GM12891 (cell line): ENCODE data around the gene FDX2.

Source experiments
- POLR2A ChIP-seq: IDR thresholded peaks from 2 replicates; pipeline ENCODE4 v1.6.1; 2011; ENCODE audit warnings: low read depth, low read length, control low read depth
- POLR2AphosphoS5 ChIP-seq: IDR thresholded peaks from 2 replicates; pipeline ENCODE4 v1.6.1; 2011; ENCODE audit warnings: low read depth, low read length, control low read depth
- SPI1 ChIP-seq: IDR thresholded peaks from 2 replicates; pipeline ENCODE4 v1.6.1; 2011; ENCODE audit warnings: low read depth, low read length, control low read depth
- TAF1 ChIP-seq: IDR thresholded peaks from 2 replicates; pipeline ENCODE4 v1.6.1; 2011; ENCODE audit warnings: low read depth, low read length, control low read depth

DNA sequence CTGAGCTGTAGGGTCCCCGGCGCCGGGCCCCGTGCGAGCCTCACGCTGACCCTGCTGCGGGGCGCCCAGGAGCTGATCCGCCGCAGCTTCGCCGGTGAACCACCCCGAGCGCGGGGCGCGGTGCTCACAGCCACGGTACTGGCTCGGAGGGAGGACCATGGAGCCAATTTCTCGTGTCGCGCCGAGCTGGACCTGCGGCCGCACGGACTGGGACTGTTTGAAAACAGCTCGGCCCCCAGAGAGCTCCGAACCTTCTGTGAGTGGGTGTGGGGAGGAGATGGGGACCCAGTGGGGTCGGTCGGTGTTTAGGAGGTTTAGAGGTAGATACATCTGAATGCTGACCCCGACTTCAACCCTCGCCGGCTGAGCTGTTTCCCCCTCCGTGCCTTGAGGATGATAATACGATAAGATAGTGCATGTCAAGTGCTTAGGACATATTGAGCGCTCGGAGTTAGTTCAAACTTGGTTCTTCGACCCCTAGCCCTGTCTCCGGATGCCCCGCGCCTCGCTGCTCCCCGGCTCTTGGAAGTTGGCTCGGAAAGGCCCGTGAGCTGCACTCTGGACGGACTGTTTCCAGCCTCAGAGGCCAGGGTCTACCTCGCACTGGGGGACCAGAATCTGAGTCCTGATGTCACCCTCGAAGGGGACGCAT is 24.1 kb downstream of the FDX2 start:
- TF ChIP-seq POLR2A: no peak
- no peak for TF ChIP-seq TAF1
- TF ChIP-seq POLR2AphosphoS5: no peak
- TF ChIP-seq SPI1: no peak
